Esophagus squamous epithelium (tissue), 5 donors: ENCODE measurements around the gene BIN1. TPM values are rescaled to one million over a fixed set of nuclear protein-coding genes. Genes with fewer than 3 reads are reported as not detected.

Experiments
- DNase-seq: peaks from one replicate; lab custom pipeline; 2025; lab: John Stamatoyannopoulos, UW
- H3K27ac ChIP-seq, 4 donors: fragments of 200-600 bp; sonication (generic); one replicate each; pipeline ENCODE4 v1.5.1; 2016 to 2019; ENCODE audit warnings: mild to moderate bottlenecking in 1 of 4
- H3K27me3 ChIP-seq, 4 donors: fragments of 200-600 bp; sonication (generic); 1 replicate in 3 of 4; 2 replicates in 1 of 4; pipeline versions ENCODE4 v1.5.1 to v1.6.0; 2017 to 2021; ENCODE audit warnings: antibody characterized with exemption in 1 of 4
- H3K36me3 ChIP-seq, 3 donors: fragments of 200-600 bp; sonication (generic); one replicate each; pipeline ENCODE4 v1.5.1; 2016 to 2019
- H3K4me1 ChIP-seq, 3 donors: fragments of 200-600 bp; sonication (generic); one replicate each; pipeline ENCODE4 v1.5.1; 2017 to 2019
- H3K4me3 ChIP-seq, 4 donors: fragments of 200-600 bp; sonication (generic); 1 replicate in 3 of 4; 2 replicates in 1 of 4; pipeline ENCODE4 v1.5.1; 2016 to 2019; ENCODE audit warnings: mild to moderate bottlenecking in 2 of 4, moderate library complexity in 1 of 4
- H3K9me3 ChIP-seq, 3 donors: fragments of 200-600 bp; sonication (generic); one replicate each; pipeline ENCODE4 v1.5.1; 2016 to 2019
- POLR2A ChIP-seq, 4 donors: fragments of 450-650 bp; IDR thresholded peaks; one replicate each; pipeline ENCODE4 v1.6.1; 2017; ENCODE audit warnings: antibody characterized with exemption in 4 of 4, mild to moderate bottlenecking in 4 of 4, moderate library complexity in 3 of 4
- WGBS, 2 donors: methylation state at CpG; one replicate each; pipeline ENCODE4 v1.1.5; 2018; 5-methylcytosine and 5-hydroxymethylcytosine counted together
- intact Hi-C: fragments of 100-400 bp; cut with DNase I; formaldehyde crosslinking; loops from one replicate; pipeline ENCODE4 v1.15.0; 2022
- total RNA-seq, 4 donors: library from RNA; depleted of rRNA; stranded (reverse); fragments of >200 nt; gene quantifications; one replicate each; pipeline ENCODE4 v1.1.0, GENCODE V29; 2016
- TF ChIP-seq, protein P1 (sequence below), 6 experiments: fragments of 450-650 bp in 4 of 6; fragments of 200-600 bp in 2 of 6; sonication (generic) in 2 of 6; IDR thresholded peaks; one replicate each; pipeline ENCODE4 v1.5.1; 2016 to 2019; ENCODE audit warnings: antibody characterized with exemption in 6 of 6, mild to moderate bottlenecking in 4 of 6, moderate library complexity in 4 of 6
- donor health status: DM: yes; HTN: yes; CAD: no.

Gene BIN1
- total RNA-seq, 4 donors from 2014 or later: 10.8 to 23.3 (median 15.5) TPM

DNA sequence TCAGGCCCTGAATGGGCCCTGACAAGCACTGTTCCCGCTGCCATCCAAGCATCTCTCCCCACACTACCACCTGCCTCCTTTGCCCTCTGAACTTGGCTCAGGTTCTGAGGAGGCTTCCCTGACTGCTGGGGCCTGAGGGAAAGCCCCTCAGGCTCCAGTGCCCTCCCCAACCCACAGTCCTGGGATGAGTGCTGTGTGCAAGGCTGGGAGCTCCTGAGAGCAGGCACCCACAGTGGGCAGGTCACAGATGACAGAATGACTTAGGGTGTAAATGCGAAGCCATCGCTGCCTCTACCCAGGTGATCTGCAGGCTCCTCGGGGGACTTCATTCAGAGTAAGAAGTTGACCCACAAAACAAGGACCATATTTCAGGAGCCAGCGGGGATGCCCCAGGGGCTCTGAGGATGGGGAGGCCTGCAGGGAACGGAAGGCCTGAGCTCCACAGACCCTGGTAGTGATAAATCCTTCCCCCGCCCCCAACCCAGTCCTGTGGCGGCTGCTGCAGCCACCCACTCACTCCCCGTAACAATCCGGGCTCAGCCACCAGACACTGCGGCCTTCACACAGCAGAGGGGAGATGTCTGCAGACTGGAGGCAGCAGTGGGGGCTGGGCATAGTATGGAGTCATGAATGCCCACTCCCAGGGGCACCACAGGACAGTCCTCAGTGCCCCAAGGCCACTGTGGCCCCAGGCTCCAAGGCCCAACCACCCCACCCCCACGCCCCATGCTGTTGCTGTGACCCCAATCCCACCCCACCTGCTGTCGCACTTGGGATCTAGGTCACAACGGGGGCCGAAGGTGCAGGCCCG, 8.9 kb downstream of the BIN1 start:
- H3K4me1 ChIP-seq: peaks cover 0 to 86% (median 31%) of the 10 kb centered on the region in 3 donors
- 90 to 94% methylated on average over 4 to 8 of the region's 16 CpGs for WGBS, 2 donors
- no peak for DNase-seq

DNA sequence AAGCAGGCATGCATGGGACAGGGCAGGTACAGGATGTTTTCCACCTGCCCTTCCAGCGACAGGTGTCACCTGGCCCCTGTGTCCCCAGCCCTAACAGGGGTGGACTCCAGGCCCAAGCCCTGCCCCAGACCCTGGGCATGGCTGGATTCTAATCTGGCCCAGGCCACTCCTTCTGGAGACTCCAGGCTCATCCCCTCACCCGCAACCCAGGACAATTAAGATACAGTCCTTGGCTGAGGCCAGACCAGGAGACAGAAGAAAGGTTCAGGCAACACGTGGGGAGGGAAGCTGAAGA, 9.5 kb downstream of the BIN1 start:
- H3K36me3 ChIP-seq: no peaks in the 10 kb centered on the region
- H3K9me3 ChIP-seq: no peaks in the 10 kb centered on the region
- H3K27me3 ChIP-seq: no peaks in the 10 kb centered on the region
- TF ChIP-seq, protein P1, sequence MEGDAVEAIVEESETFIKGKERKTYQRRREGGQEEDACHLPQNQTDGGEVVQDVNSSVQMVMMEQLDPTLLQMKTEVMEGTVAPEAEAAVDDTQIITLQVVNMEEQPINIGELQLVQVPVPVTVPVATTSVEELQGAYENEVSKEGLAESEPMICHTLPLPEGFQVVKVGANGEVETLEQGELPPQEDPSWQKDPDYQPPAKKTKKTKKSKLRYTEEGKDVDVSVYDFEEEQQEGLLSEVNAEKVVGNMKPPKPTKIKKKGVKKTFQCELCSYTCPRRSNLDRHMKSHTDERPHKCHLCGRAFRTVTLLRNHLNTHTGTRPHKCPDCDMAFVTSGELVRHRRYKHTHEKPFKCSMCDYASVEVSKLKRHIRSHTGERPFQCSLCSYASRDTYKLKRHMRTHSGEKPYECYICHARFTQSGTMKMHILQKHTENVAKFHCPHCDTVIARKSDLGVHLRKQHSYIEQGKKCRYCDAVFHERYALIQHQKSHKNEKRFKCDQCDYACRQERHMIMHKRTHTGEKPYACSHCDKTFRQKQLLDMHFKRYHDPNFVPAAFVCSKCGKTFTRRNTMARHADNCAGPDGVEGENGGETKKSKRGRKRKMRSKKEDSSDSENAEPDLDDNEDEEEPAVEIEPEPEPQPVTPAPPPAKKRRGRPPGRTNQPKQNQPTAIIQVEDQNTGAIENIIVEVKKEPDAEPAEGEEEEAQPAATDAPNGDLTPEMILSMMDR (IDR thresholded peaks at IDR 0.05): no peak
- TF ChIP-seq POLR2A (IDR thresholded peaks at IDR 0.05): no peak
- no peak overlapping the region for H3K4me3 ChIP-seq
- WGBS, 2 donors: 17% methylated on average over 1 of the region's 3 CpGs; no CpG with 5 or more reads in 1 of the 2 donors
- no peak for DNase-seq
- intact Hi-C loops: no loop called here
- H3K27ac ChIP-seq: peak overlapping the region in 3 of 4 donors; percentile 33 to 58 (median 33)
- H3K4me1 ChIP-seq: peaks cover 0 to 86% (median 28%) of the 10 kb centered on the region in 3 donors

More for the DNA sequence above, 8.9 kb downstream of the BIN1 start:
- no peaks in the 10 kb centered on the region for H3K27me3 ChIP-seq
- TF ChIP-seq, protein P1 (IDR thresholded peaks at IDR 0.05): no peak
- TF ChIP-seq POLR2A (IDR thresholded peaks at IDR 0.05): no peak
- H3K27ac ChIP-seq: peak overlapping the region in 3 of 4 donors; percentile 33 to 58 (median 33)
- H3K36me3 ChIP-seq: no peaks in the 10 kb centered on the region
- intact Hi-C loops: no loop called here
- H3K4me3 ChIP-seq: no peak overlapping the region
- H3K9me3 ChIP-seq: no peaks in the 10 kb centered on the region

DNA sequence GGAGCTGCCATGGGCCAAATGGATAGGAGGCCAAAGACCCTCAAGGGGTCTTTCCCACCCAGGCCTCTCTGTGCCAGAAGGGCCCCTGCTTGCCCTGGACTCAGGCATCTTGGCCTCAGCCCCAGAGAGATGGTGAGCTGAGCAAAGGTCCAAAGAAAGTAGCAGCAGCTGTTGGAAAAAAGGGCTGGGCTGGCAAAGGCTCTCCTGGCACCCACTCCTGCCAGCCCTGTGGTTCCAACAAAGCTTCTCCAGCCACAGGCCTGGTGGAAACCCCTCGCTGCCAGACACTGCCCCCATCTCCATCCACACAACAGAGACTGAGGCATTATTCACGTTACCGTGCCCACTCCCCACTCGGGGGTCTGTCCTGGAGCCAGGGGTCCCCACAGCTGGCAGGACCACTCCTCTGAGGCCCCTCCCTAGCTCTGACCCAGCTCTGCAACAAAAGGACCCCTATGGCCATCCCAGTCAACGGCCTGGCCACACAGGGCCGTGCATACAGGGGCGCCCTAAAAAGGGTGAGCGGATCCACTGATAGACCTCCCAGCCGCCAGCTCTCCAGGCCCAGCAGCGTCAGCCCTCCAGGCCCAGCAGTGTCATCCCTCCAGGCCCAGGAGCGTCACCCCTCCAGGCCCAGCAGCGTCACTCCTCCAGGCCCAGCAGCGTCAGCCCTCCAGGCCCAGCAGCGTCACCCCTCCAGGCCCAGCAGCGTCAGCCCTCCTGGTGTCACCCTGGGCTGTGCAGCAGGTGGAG, 10.1 kb downstream of the BIN1 start:
- DNase-seq: no peak
- 72 to 80% methylated on average over 6 to 9 of the region's 15 CpGs for WGBS, 2 donors

DNA sequence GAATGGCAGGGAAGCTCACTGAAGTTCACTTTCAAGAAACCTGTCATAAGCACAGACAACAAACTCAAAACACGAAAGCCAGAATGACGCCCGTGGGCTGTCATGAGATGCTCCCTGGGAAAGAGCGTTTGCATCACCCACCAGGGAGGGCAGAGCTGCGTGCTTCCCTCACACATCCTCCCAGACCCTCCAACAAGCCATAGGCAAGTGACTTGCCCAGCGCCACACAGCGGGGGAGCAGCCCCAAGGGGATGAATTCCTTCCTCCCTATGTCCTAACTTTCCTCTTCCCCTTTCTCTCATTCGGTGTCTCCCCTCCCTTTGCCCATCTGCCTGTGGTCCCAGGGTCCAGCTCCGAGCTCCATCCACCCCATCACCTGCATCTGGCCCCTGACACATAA, 10.7 kb downstream of the BIN1 start:
- Histone ChIP-seq H3K27ac (peak overlapping the region in 3 of 4 donors; percentile 33 to 58 (median 40)), H3K27me3 (no peaks in the 10 kb centered on the region), H3K36me3 (no peaks in the 10 kb centered on the region), H3K4me3 (no peak overlapping the region), H3K9me3 (no peaks in the 10 kb centered on the region), H3K4me1 (peaks cover 0 to 78% (median 28%) of the 10 kb centered on the region in 3 donors)
- 73 to 85% methylated on average over 6 to 9 of the region's 9 CpGs for WGBS, 2 donors
- intact Hi-C loops: no loop called here
- TF ChIP-seq, protein P1 (IDR thresholded peaks at IDR 0.05): no peak
- TF ChIP-seq POLR2A (IDR thresholded peaks at IDR 0.05): no peak
- no peak for DNase-seq

More for the DNA sequence above, 10.1 kb downstream of the BIN1 start:
- Histone ChIP-seq H3K27me3 (no peaks in the 10 kb centered on the region), H3K36me3 (no peaks in the 10 kb centered on the region), H3K9me3 (no peaks in the 10 kb centered on the region), H3K27ac (peak overlapping the region in 3 of 4 donors; percentile 33 to 58 (median 40)), H3K4me3 (no peak overlapping the region), H3K4me1 (peaks cover 0 to 82% (median 28%) of the 10 kb centered on the region in 3 donors)
- intact Hi-C loops: no loop called here
- TF ChIP-seq, protein P1 (IDR thresholded peaks at IDR 0.05): no peak
- no peak for TF ChIP-seq POLR2A (IDR thresholded peaks at IDR 0.05)

DNA sequence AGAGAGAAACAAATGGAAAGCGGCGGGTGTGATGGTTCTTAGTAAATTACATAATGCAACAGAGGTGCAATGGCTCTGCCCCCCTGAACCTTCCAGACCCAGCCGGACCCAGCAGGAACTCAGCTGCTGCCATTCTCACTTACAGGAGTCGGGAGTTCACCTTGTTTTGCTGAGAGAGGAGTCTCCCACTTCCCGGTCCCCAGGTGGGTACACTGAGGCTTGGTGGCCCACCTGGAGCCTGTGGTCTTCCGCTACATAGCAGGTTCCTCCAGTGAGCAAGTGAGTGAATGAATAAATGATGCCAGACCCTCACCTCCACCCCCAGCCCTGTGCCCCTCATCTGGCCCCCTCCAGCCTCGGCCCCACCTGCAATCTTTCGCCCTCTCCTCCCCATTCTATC, 11.2 kb downstream of the BIN1 start:
- no peaks in the 10 kb centered on the region for H3K36me3 ChIP-seq
- H3K27me3 ChIP-seq: no peaks in the 10 kb centered on the region
- H3K4me1 ChIP-seq: peaks cover 0 to 73% (median 28%) of the 10 kb centered on the region in 3 donors
- intact Hi-C loops: no loop called here
- 92 to 100% methylated on average over 1 to 6 of the region's 8 CpGs for WGBS, 2 donors
- peak overlapping the region in 3 of 4 donors; percentile 40 to 68 (median 58) for H3K27ac ChIP-seq
- DNase-seq: no peak
- TF ChIP-seq, protein P1 (IDR thresholded peaks at IDR 0.05): no peak
- no peak for TF ChIP-seq POLR2A (IDR thresholded peaks at IDR 0.05)
- H3K4me3 ChIP-seq: no peak overlapping the region
- H3K9me3 ChIP-seq: no peaks in the 10 kb centered on the region
